GM18499 (cell line): ENCODE measurements around the gene FAM174C.
"Not testable (repeated sequence)": the region's sequence is repeated elsewhere in the genome, so short reads cannot be mapped to it uniquely, and the experiment has no call there.

Experiments used
- ATAC-seq: cut with Tn5 transposase; IDR thresholded peaks from one replicate; pipeline ENCODE4 v1.9.1; 2021; ENCODE audit warnings: moderate number of reproducible peaks; ENCODE audit not compliant: insufficient read depth, unreplicated experiment

The FAM174C gene

GRCh38 chr19:1313695-1314613, 38.6 kb downstream of the FAM174C start:
- no peak for ATAC-seq

DNA sequence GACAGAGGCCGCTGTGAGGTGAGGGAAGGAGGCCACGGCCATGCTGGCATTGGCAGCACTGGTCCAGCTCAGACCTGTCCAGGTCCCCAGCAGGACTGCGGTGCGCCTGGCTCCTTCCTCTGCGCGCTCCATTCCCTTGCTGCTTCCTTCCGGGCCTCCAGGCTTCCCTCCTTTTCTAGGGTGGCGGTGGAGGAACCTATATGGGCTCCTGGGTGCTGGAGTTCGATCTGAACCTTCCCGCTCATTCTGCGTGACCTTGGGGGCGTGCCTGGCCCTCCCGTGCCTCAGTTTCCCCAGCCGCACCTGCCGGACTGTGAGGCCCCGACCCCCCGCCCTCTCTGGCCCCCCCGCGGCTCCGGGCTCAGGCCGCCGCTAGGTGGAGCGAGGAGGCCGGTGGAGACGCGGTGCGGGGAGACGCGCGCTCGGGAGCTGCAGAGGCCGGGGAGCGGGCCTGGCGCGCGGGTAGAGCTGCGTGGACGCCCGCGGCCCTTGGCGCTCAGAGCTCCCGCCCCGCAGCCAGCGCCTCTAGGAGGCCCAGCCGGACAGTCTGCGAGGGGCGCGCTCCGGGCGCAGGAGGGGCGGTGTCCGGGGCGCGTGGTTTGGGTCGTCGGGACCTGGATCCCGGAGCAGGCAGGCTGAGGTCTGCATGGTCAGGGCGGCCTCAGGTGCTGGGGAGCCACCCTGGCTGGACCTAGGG, 40.3 kb downstream of the FAM174C start:
- ATAC-seq, result no peak

DNA sequence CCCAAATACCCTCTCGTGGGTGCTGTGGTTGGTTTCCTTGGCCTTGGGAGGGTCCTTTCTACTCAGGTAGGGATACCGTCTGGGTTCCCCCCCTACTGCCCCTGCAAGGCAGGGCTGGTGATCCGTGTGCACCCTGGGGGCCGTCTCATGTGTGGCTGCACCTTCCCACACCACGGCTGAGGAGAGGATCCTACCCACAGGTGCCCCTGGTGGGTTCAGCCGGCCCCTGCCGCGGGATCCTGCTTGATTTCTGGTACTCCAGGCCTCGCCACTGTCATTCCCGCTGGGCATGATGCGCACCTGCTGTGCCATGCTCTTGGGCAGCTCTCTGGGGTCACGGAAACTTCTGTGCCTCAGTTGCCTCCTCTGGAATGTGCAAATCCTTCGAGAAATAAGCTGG, 41.1 kb downstream of the FAM174C start:
- no peak for ATAC-seq

DNA sequence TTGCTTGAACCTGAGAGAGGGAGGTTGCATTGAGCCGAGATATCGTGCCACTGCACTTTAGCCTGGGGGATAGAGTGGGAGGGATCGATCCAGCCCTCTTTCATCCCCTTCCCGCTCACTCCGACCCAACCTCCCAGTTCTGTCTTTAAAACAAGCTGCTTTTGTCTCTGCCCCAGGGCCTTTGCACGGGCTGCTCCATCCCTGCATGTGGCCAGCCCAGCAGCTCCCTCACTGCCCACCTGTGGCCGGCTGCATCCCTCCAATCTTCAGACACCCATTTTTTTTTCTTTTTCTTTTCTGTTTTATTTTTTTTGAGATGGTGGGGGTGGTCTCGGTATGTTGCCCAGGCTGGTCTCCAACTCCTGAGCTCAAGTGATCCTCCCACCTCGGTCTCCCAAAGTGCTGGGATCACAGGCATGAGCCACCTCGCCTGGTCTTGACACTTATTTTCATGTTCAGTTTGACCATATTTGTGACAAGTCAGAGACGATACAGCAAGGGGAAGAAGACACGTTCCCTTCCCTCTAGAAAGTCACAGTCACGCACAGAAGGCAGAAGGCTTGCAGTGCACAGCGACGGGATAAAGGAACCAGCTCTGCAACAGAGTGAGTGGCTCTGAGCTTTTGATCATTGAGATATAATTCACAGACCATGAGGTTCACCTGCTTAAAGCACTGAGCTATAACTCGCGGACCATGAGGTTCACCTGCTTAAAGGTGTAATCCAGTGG, 42.1 kb downstream of the FAM174C start:
- ATAC-seq, result no peak

GRCh38 chr19:1318678-1319471, 43.5 kb downstream of the FAM174C start:
- ATAC-seq, result no peak

DNA sequence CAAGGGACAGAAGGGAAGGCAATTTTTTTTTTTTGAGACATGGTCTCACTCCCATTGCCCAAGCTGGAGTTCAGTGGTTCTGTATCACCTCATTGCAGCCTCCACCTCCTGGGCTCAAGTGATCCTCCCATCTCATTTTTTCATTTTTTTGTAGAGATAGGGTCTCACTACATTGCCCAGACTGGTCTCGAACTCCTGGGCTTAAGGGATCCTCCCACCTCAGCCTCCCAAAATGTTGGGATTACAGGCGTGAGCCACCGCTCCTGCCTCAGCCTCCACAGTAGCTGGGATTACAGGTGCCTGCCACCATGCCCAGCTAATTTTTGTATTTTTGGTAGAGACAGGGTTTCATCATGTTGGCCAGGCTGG, 44.9 kb downstream of the FAM174C start:
- ATAC-seq, result not testable (repeated sequence)

GRCh38 chr19:1321539-1321938, 46.2 kb downstream of the FAM174C start:
- ATAC-seq, result no peak

DNA sequence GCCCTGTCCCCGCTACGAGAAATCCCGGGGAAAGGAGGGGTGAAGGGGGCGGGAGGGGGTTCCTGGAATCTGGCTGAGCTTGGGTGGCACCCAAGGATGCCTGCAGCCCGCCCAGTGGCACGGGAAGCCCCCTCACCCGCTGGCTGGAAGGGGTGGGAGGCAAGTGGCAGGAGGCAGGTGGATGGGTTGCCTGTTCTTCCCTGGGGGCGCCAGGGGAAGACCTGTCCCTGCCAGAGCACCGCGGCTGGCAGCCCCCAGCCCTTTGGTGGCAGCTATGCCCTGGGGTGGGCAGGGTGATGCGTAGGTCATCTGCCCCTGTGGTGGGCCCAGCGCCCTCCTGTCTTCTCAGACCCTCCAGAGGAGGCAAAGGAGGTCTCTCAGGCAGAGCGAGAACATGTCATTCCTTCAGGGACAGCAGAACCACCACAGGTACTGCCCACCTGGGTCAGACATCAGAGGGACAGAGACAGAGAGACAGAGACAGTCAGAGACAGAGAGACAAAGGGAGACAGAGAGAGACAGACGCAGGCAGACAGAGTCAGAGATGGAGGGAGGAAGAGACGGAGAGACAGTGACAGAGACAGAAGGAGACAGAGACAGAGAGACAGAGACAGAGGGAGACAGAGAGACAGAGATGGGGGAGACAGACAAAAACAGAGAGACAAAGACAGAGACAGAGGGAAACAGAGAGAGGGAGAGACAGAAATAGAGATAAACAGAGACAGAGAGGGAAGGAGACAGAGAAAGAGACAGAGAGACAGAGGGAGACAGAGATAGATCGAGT, 47.1 kb downstream of the FAM174C start:
- no peak for ATAC-seq

- no peak for ATAC-seq
These were observed 49.0 kb downstream of the FAM174C start for GRCh38 chr19:1324249-1324805.

DNA sequence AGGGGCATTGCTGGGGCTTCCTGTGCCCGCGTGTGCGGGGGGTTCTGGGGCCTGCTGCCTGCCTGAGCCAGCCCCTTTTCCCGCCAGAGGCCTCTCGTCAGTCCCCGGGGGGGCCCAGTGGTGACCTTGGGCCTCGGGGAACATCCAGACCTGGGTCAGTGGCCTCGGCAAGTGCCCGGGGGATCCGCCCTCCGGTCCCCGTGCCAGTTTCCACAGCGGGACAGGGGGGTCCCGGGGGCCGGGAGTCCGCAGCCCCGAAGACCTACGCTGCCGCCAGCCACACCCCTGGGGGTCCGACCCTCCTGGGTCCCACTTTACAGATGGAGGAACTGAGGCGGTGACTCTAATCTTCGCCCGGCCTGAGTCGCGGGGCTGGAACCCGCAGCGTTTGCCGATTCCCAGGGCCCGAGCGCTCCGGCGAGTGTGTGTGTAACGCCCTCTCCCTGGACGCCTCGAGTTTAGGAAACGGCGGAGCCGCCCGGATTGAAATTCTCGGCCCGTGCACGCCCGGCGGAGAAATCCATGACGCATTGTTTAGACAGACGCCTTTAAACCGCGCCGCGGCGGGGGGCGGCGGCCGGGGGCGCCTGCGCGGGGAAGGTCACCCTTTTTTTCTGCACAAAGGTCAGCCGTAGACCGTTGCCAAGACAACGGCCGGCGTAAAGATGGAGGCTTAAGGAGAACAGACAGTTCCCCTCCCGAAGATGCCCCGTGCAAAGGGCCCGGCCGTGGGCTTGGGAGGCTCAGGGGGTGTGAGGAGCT, 49.7 kb downstream of the FAM174C start:
- ATAC-seq, result no peak

DNA sequence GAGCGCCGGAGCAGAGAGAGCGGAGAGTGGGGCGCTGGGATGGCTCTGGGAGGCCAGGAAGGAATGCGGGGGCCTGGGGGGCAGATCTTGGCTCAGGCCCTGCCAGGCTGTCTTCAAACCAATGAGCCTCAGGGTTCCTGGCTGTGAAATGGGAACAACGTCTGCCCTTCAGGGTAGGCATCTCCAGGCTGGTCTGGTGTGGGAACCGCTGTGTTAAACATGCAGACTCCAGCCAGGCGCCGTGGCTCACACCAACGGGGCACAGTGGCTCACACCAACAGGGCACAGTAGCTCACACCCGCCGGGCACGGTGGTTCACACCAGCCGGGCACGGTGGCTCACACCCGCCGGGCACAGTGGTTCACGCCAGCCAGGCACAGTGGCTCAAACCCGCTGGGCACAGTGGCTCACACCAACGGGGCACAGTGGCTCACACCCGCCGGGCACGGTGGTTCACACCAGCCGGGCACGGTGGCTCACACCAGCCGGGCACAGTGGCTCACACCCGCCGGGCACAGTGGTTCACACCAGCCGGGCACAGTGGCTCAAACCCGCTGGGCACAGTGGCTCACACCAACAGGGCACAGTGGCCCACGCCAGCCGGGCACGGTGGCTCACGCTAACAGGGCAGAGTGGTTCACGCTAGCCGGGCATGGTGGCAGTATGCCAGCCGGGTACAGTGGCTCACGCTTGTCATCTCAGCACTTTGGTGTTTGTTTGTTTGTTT, 50.4 kb downstream of the FAM174C start:
- no peak for ATAC-seq

- ATAC-seq, result no peak
These were observed 51.8 kb downstream of the FAM174C start for GRCh38 chr19:1327125-1327524.
